ENCODE data around the gene MCC.
A peak's percentile ranks its signal among the peaks of the same experiment; 100 is the strongest.

MCC gene

DNA sequence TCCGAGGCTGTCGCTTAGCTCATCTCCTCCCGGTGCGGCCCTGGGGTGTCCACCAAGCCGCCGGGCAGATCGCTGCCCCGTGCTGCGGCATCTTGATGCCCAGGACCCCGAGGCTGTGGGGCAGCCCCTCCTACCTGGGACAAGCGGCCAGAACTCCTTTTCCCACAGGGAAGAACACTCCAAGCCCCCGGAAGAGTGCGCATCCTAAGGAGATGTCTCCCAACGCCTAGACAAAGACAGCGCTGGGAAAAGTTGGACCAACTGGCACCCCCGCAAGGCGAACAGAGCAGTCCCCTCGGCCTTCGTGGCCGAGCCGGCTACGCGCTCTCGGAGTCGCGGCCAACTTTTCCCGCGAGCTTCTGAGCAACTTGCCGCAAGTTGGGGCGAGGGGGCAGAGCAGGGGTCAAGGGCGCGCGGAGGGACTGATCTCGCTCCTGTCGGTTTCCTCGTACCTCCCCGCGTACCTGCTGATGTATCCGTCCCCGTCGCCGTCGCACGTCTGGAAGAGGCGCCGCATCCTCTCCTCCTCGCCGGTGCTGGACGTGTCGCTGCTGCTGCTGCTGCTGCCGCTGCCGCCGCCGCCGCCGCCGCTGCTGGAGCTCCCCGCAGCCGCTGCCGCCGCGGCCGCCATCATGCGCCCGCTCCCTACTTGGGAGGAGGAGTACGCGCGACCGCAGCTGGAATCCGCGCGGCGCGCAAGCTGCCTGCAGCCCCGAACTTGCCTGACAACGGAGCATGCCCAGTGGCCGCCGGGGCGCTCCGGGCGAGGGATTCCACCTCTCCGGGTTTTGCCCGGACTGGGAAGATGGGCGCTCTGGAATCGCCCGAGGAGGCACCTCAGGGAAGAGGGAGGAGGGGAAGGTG lies at the start of gene MCC:
MCC (minus strand) TSS at position 673 of the 864 bp plus-strand sequence.
- DNase-seq (ENCODE audit: low spot score) = no peak

DNA sequence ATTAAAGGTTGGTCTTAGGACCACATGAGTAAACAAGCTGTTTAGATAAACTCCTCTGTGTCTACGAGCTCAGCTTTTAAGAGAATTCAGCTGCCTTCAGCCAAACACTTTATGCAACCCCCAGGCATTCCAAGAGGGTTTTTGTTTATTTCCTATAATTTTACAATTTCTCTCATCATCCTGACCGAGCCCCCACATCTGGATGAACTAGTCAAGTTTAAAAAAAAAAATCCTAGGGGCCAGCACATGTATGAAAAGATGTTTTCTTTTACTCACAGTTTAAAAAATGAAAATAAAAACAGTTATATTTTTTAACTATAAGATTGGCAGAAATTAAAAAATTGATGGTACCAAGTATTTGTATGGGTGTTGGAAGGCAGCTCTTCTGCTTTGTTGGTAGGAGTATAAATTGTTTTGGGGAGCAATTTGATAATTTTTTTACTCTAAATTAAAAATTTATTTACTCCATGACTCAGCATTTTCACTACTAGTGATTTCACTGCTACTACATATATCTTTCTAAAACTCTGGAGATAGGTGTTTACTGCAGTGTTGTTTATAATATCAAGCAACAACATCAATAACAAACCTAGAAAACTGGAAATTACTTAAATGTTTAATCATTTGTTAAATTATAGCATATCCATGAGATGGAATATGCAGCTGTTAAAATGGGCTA lies 43.4 kb upstream of the MCC start:
- no peak for DNase-seq (ENCODE audit: low spot score)

DNA sequence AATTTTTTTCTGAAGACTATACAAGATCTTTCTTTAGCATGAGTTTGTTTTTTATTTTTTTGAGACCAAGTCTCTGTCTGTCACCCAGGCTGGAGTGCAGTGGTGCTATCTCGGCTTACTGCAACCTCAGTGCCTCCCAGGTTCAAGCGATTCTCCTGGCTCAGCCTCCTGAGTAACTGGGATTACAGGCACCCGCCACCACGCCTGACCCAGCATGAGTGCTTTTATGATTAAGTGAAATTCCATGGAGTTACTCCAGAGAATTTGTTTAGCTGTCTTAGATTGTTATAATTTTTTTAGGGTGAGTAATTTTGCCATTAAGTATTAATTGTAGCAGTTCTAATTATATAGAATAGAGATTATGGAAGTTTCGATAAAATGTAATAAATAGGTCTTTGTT lies 39.5 kb upstream of the MCC start:
- DNase-seq (ENCODE audit: low spot score) = no peak

DNA sequence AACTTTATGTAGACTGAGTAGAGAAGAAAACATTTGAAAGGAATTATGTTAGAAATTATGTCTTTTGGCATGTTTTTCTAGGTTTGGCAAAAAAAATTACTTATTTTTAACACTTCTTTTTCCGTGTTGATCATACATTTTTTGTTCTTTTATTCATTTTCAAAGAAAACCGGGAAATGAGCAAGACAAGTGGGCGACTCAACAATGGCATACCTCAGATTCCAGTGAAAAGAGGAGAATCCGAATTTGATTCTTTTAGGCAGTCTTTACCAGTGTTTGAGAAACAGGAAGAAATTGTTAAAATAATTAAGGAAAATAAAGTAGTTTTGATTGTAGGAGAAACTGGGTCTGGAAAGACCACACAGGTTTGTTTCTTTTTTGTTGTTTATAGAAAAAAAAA lies 38.2 kb upstream of the MCC start:
- DNase-seq (ENCODE audit: low spot score) = no peak

DNA sequence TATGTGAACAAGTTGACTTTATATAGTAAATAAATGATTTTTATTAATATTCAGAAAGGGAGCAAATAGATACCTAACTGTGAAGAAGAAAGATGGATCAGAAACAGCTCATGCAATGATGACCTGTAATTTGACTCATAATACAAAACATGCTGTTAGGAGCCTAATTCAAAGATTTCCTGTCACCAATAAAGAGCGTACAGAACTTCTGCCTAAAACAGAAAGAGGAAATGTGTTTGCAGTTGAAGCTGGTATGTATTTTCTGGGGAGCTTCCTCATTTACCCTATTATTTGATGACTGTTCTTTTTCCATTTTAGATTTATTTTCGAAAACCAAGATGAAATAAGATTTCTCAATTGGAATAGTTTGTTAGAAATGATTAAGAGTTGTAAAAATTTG lies 36.7 kb upstream of the MCC start:
- DNase-seq (ENCODE audit: low spot score) = peak; percentile 62

DNA sequence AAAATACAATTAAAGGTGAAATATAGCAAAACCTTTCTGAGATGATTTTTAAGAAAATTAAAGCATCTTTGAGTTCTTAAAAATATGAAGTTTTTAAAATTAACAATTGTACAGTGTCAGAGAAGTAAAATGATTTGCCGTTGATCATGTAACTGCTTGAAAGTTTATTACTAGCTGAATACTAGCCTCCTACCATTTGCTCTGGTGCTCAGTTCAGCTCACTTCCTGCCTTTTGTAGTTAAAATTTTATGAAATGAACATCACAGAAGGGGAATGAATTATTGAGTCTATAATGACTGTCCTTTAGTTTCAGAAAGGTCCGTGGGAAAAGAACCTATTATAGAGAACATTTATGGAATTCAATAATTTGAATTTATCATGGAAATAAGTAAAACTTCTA lies 34.9 kb upstream of the MCC start:
- no peak for DNase-seq (ENCODE audit: low spot score)

DNA sequence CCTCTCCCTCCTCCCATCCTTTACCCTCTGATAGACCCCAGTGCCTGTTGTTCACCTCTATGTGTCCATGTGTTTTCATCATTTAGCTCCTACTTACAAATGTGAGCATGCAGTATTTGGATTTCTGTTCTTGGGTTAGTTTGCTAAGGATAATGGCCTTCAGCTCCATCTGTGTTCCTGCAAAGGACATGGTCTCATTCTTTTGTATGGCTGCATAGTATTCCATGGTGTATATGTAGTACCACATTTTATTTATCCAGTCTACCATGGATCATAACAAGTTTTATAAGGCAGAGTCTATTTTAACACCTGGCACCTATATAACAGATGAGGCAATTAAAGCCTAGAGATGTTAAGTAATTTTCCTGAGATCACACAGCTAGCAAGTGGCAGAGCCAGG lies 32.6 kb upstream of the MCC start:
- no peak for DNase-seq (ENCODE audit: low spot score)

DNA sequence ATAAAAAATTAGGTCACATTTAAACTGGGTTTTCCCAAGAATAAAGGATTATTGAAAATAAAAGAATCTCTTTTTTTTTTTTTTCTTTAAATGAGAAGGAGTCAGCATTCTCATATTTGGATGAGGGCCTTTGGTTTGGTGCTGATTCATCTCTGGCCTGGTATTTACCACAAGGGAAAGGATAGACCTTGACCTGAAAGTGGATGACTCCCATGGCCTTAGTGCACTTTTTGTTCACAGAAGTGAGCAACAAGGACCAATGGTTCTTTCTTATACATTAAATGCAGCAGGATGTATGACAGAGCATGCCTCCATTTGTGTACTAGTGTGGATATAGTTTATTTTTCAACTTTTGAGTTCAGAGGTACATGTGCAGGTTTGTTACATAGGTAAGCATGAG lies 32.2 kb upstream of the MCC start:
- DNase-seq (ENCODE audit: low spot score) = no peak

DNA sequence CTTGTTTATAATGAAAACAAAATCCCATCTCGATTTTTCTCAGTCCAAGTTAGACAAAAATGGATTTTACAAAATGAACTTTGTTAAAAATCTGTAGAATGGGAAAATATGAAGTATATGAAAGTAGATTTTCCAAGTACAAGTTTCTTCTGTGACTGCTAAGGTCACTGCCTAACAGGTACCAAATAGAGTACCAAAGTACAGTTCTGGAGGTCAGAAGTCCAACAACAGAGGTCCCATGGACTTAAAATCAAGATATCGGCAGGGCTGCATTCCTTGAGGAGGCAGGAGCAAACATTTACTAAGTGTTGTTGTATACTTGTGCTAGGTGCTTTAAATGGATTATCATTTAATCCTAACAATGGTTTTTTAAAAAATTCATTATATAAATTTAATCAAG lies 31.2 kb upstream of the MCC start:
- no peak for DNase-seq (ENCODE audit: low spot score)

DNA sequence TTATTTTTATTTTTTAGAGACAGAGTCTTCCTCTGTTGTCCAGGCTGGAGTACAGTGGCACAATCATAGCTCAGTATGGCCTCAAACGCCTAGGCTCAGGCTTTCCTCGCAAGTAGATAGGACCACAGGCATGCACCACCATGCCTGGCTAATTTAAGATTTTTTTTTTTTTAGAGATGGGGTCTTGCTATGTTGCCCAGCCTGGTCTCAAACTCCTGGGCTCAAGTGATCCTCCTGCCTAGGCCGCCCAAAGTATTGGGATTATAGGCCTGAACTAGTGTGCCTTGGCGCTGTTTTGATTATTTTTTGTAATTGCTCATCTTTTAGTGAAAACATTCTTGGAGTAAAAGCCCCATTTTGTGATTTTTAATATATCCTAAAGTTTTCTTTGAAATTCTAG lies 30.6 kb upstream of the MCC start:
- DNase-seq (ENCODE audit: low spot score) = no peak

DNA sequence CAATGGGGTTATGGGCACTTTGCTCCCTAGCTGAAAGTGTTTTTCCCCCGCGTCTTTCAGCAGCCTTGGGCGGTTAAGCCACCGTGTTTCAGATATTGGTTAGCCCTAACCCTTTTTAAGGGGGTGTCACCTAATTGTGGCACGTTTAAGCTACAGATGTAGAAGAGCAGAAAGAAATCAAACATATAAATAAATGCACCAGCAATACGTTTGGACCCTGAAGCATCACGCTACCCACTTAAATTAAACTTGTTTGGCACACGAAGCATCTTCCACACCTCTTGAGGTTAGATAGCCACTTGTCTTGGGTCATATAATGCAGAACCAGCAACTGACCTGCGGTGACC lies 26.0 kb upstream of the MCC start:
- peak; percentile 28 for DNase-seq (ENCODE audit: low spot score)

DNA sequence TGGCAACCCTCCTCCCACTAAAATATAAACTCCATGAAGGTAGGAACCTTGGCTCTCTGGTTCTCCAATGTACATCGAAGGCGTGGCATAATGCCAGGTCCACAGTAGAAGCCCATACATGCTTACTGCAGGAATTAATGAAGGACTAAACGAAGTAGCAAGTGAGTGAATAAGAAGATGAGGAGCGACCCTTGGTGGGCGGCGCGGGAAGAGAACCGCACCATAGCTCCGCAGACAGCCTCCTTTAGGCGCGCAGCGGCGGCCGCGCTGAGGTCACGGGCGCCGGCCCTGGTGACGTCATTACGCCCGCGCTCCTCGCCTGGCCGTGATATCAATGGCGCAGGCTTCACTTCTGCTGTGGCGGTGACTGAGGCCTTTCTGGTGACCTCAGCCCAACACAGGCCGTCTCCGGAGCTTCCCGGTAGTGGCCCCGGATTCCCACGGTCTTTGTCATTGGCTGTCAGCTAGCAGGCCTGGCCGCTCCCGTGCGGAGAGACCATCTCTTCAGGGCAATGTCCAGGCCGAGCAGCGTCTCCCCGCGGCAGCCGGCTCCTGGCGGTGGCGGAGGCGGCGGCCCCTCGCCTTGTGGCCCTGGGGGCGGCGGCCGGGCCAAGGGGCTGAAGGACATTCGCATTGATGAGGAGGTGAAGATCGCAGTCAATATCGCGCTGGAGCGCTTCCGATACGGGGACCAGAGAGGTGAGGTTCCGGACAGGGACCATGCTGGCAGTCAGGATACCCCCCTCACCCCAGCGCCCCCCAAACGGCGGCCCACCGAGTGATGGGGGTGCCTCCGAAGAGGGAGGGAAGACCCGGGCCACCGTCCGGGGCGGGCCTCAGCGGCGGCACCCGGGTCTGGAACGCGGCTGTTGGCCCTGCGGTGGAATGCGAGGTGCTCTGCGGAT lies 25.4 kb upstream of the MCC start, which contains the start of gene YTHDC2:
YTHDC2 (plus strand) TSS at position 311 of the 905 bp plus-strand sequence; CDS start at position 513, 202 bp downstream.
- DNase-seq (ENCODE audit: low spot score) = peak; percentile 91

DNA sequence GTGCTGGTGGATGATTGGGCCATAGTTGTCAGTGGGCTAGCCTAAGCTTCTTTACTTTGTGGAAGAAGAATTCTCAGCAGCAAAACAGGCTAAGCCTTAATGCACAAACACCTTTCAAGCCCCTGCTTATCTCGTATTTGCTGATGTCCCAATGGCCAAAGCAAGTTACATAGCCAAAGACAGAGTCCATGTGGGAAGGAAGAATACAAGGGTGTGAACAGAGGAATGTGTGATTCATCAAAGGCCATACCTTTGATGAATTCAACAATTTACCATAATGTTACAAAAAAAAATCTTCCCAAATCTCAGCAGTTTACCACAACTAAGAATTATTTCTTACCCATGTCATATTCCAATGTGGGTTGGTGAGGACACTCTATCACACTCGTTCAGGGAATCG lies 24.1 kb upstream of the MCC start:
- no peak for DNase-seq (ENCODE audit: low spot score)

DNA sequence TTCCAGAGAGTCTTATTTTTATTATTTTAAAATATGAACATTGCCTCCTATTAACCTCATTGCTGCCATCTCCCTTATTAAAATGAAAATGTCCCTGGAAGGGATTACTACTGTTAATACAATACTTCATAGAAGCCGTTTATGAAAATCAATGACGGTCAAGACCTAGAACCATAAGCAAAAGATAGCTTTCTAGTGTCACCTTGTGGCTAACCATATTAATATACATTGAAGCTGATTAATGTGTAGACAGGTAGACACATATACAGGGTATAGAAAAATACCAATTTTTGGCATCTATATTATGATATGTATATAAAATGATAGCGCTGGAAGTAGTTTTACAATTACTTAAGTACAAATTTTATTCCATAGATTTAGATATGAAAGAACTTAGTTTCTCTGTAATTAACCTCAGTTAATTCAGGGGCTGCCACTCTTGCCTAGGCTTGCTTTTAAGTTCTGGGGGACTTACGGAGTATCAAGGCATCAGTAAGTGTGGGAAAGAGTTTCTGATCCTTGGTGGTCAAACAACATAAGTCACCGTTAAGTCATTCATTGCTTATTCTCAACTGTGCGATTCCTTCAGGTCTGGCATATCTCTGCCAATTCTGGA lies 22.7 kb upstream of the MCC start:
- DNase-seq (ENCODE audit: low spot score) = peak; percentile 60

DNA sequence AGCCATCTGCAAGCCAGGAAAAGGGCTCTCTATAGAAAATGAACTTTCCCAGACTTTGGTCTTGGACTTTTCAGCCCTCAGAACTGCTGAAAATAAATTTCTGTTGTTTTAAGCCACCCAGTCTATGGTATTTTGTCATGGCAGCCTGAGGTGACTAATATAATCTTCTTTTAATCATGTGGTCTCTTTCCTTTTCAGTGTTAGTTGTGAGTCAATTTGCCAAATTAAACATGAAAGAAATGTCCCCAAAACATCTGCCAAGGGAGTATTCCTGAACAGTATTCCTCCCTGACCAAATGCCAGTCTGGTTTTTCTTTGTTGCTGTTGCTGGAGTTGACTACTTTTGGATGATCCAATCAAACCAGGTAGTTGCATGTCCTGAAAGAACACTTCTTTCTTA lies 20.5 kb upstream of the MCC start:
- DNase-seq (ENCODE audit: low spot score) = no peak

DNA sequence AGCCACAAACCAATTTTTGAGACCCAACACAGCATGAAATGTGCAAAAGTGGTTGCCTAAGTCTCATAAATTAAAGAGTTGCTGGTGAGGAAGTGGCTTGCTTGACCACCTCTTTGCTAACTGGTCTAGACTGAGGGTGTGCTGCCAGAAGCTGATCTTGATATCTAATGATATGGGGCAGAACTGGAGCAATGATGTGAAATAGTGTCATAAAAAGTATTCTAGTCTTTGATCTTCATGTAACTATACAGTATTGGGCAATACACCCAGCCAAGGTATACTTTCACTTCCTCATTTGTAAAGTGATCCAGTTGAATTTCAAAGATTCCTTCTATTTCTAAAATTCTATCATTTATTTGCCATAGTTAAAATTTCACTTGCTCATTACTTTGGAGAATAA lies 19.3 kb upstream of the MCC start:
- DNase-seq (ENCODE audit: low spot score) = peak; percentile 25

DNA sequence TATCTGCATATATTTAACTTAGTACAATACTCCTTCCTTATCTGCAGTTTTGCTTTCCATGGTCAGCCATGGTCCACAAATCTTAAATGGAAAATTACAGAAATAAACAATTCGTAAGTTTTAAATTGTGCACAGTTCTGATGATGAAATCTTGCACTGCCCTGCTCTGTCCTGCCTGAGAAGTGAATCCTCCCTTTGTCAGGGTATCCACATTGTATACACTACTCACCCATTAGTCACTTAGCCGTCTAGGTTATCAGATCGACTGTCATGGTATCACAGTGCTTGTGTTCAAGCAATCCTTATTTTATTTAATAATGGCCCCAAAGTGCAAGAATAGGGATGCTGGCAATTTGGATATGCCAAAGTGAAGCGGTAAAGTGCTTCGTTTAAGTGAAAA lies 16.9 kb upstream of the MCC start:
- DNase-seq (ENCODE audit: low spot score) = no peak

DNA sequence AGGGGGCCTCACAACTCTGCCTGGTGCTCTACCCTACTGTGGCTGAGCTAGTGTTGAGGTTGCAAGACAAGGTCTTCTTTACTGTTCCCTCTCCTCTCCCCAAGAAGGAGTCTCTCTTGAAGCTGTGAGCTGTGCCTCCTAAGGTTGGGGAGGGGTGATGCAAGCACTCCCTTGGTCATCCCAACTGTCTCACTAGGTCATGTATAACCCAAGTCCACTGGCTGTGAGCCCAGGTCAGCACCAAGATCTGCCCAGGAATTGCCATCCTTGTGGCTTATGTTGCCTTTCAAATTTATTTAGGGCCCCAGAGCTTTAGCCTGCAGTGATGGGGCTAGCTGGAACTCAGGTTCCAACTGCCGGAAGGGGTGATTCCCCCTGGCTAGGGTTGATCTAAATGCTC lies 14.9 kb upstream of the MCC start:
- no peak for DNase-seq (ENCODE audit: low spot score)

DNA sequence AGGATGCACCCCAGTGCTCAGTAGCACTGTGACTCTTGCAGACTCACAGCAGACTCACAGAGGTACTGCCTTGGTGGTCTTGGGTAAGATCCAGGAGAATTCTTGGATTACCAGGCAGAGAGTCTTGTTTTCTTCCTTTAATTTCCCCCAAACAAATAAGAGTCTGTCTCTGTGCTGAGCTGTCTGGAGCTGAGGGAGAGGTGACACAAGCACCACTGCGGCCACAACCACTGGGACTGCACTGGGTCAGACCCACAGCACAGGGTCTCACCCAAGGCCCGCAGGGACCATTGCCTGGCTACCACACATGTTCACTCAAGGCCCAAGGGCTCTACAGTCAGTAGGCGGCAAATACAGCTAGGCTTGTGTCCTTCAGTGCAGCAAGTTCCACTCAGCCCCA lies 13.8 kb upstream of the MCC start:
- DNase-seq (ENCODE audit: low spot score) = no peak

DNA sequence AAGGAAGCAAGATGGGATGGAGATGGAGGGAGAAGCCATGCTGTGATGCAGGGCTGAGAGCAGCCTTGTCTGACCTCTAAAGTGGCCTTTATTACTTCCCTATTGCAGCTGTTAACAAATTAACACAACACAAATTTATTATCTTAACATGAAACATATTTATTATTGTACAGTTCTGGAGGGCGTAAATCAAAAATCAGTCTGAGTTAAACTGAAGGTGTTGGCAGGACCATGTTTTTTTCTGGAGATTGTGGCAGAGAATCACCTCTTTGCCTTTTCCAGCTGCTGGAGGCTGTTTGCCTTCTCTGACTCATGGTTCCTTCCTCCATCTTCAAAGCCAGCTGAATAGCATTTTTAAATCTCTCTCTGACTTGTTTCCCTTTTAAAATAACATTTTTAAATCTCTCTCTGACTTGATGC lies 7.2 kb upstream of the MCC start:
- no peak for DNase-seq (ENCODE audit: low spot score)

DNA sequence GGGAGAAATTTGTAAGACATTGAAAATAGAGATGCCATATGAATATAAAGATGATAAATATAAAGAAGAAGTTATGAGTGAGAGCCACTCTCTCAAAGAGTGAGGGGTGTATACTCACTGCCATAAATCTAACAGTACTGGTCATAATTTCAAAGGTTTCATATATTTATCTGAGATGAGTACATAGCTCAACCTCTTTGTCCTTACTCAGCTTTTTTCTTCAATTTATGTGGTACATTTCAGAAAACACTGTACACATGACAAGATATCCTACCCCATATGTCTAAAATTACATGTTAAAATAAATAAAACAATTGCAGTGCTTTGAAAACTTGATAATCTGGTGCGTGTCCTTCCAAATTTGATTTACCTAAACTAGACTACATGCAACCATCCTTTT lies 5.2 kb upstream of the MCC start:
- DNase-seq (ENCODE audit: low spot score) = no peak

DNA sequence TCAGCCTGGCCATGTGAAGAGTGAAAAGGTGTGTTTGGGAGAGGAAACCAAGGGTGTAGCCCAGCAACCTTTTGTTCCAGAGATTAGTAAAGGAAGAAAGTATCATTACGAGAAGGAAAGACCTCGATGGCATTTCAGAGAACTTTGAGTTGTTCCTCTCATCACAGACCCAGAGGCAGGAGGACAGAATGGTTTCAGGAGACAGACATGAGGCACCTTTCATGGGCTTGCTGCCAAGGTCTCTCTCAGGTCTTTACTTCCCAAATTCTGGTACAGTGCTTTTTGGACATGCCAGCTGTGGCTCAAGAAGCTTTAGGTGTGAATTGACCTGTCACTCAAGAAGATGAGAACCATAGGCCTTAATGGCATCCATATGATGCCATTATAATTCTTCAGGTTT lies 2.8 kb upstream of the MCC start:
- DNase-seq (ENCODE audit: low spot score) = no peak

Measured in NAMALWA (cell line).